DOHH2 (cell line): Measurements from ENCODE around the gene DMD.

ENCODE experiments used
- H3F3A ChIP-seq: fragments of 200-600 bp; sonication (generic), shearing (Covaris generic); 2 replicates; pipeline ENCODE4 v1.6.0; 2016; ENCODE audit warnings: antibody characterized with exemption, mild to moderate bottlenecking; ENCODE audit not compliant: control insufficient read depth, insufficient read depth
- H3K27ac ChIP-seq: fragments of 200-600 bp; sonication (generic); 2 replicates; pipeline ENCODE4 v1.5.1; 2014; ENCODE audit warnings: low read depth, mild to moderate bottlenecking, low read length, moderate library complexity
- H3K27me3 ChIP-seq: fragments of 200-600 bp; sonication (generic); 2 replicates; pipeline ENCODE4 v1.6.1; 2014; ENCODE audit warnings: mild to moderate bottlenecking, low read length, mixed read lengths; ENCODE audit not compliant: control insufficient read depth
- H3K36me3 ChIP-seq: fragments of 200-600 bp; sonication (generic); 2 replicates; pipeline ENCODE4 v1.6.1; 2014; ENCODE audit warnings: mild to moderate bottlenecking, low read length, moderate library complexity, mixed read lengths; ENCODE audit not compliant: control insufficient read depth
- H3K4me1 ChIP-seq: fragments of 200-600 bp; sonication (generic); 2 replicates; pipeline ENCODE4 v1.6.1; 2014; ENCODE audit warnings: mild to moderate bottlenecking, low read length, mixed read lengths; ENCODE audit not compliant: control insufficient read depth
- H3K4me2 ChIP-seq: fragments of 200-600 bp; sonication (generic); 2 replicates; pipeline ENCODE4 v1.6.0; 2014; ENCODE audit warnings: mild to moderate bottlenecking, low read length, moderate library complexity
- H3K4me3 ChIP-seq: fragments of 200-600 bp; sonication (generic); 2 replicates; pipeline ENCODE4 v1.5.1; 2014; ENCODE audit warnings: mild to moderate bottlenecking, low read length, mixed read lengths
- H3K79me2 ChIP-seq: fragments of 200-600 bp; sonication (generic); 2 replicates; pipeline ENCODE4 v1.6.1; 2014; ENCODE audit warnings: mild to moderate bottlenecking, low read length, mixed read lengths; ENCODE audit not compliant: control insufficient read depth
- H3K9me2 ChIP-seq: fragments of 200-600 bp; sonication (generic); replicated peaks from 2 replicates; pipeline ENCODE4 v1.6.1; 2014; ENCODE audit warnings: mild to moderate bottlenecking, low read length, mixed read lengths; ENCODE audit not compliant: control insufficient read depth
- H3K9me3 ChIP-seq: fragments of 200-600 bp; sonication (generic); 2 replicates; pipeline ENCODE4 v1.6.1; 2014; ENCODE audit warnings: antibody characterized with exemption, low read length, mixed read lengths; ENCODE audit not compliant: control insufficient read depth, insufficient read depth
- H4K20me1 ChIP-seq: fragments of 200-600 bp; sonication (generic); 2 replicates; pipeline ENCODE4 v1.6.0; 2014; ENCODE audit warnings: low read depth, mild to moderate bottlenecking, antibody characterized with exemption, low read length, moderate library complexity; ENCODE audit not compliant: control insufficient read depth, insufficient read depth
- EZH2phosphoT487 ChIP-seq: fragments of 200-600 bp; sonication (generic); IDR thresholded peaks from 2 replicates; pipeline ENCODE4 v1.6.1; 2017; ENCODE audit warnings: borderline replicate concordance, mild to moderate bottlenecking, antibody characterized with exemption, low read length, moderate library complexity, mixed read lengths
- TF ChIP-seq, protein P1 (sequence below): fragments of 200-600 bp; sonication (generic); IDR thresholded peaks from one replicate; pipeline ENCODE4 v1.5.1; 2014; ENCODE audit warnings: antibody characterized with exemption, mild to moderate bottlenecking, low read depth, low read length; ENCODE audit not compliant: poor library complexity, severe bottlenecking

Gene DMD

DNA sequence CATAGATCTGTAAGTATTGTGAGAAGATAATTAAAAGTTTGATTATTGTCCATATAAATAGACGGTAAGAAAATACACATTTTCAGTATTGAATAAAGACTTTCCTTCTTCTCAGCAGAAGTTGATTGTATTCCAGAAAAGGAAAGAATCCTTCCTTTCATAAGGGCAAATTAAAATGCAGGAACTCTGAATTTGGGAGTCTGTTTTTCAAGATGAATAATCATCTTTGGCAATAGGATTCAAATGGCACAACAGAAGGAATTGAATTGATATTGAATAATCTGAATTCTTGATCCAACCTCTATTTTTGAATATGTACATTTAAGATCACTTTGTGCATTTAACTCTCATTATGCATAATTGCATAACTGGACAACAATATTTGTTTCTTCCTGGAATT, 149.3 kb downstream of the DMD start:
- no peak overlapping the region for H3K4me2 ChIP-seq
- no peaks in the 10 kb centered on the region for H4K20me1 ChIP-seq
- H3K27me3 ChIP-seq = no peaks in the 10 kb centered on the region
- TF ChIP-seq, protein P1, sequence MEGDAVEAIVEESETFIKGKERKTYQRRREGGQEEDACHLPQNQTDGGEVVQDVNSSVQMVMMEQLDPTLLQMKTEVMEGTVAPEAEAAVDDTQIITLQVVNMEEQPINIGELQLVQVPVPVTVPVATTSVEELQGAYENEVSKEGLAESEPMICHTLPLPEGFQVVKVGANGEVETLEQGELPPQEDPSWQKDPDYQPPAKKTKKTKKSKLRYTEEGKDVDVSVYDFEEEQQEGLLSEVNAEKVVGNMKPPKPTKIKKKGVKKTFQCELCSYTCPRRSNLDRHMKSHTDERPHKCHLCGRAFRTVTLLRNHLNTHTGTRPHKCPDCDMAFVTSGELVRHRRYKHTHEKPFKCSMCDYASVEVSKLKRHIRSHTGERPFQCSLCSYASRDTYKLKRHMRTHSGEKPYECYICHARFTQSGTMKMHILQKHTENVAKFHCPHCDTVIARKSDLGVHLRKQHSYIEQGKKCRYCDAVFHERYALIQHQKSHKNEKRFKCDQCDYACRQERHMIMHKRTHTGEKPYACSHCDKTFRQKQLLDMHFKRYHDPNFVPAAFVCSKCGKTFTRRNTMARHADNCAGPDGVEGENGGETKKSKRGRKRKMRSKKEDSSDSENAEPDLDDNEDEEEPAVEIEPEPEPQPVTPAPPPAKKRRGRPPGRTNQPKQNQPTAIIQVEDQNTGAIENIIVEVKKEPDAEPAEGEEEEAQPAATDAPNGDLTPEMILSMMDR = no peak
- no peak for TF ChIP-seq EZH2phosphoT487
- H3K4me3 ChIP-seq = no peak overlapping the region
- H3K9me3 ChIP-seq = no peaks in the 10 kb centered on the region
- no peaks in the 10 kb centered on the region for H3K4me1 ChIP-seq
- H3K9me2 ChIP-seq = no peaks in the 10 kb centered on the region
- no peak overlapping the region for H3K27ac ChIP-seq
- no peaks in the 10 kb centered on the region for H3K36me3 ChIP-seq
- no peaks in the 10 kb centered on the region for H3F3A ChIP-seq
- H3K79me2 ChIP-seq = no peaks in the 10 kb centered on the region

DNA sequence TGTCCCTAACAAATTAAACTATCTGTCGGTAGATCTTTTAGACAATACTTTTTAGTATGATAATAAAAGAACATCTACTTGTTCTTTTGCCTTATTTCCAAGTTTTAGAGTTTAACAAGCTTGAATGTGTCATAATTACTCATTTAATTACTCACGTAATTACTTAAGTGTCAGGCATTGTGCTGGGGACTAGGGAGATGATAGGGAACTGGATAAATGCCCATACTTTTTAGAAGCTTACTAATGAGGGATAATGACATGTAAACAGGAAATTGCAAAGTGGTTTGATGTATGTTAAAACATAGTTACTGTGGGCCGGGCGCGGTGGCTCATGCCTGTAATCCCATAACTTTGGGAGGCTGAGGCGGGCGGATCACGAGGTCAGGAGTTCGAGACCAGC, 158.3 kb downstream of the DMD start:
- H3F3A ChIP-seq = no peaks in the 10 kb centered on the region
- H4K20me1 ChIP-seq = no peaks in the 10 kb centered on the region
- H3K36me3 ChIP-seq = no peaks in the 10 kb centered on the region
- no peaks in the 10 kb centered on the region for H3K9me2 ChIP-seq
- no peak for TF ChIP-seq EZH2phosphoT487
- TF ChIP-seq, protein P1 = no peak
- H3K79me2 ChIP-seq = no peaks in the 10 kb centered on the region
- H3K4me1 ChIP-seq = no peaks in the 10 kb centered on the region
- H3K27ac ChIP-seq = no peak overlapping the region
- H3K27me3 ChIP-seq = no peaks in the 10 kb centered on the region
- H3K4me3 ChIP-seq = no peak overlapping the region
- H3K4me2 ChIP-seq = no peak overlapping the region
- no peaks in the 10 kb centered on the region for H3K9me3 ChIP-seq

DNA sequence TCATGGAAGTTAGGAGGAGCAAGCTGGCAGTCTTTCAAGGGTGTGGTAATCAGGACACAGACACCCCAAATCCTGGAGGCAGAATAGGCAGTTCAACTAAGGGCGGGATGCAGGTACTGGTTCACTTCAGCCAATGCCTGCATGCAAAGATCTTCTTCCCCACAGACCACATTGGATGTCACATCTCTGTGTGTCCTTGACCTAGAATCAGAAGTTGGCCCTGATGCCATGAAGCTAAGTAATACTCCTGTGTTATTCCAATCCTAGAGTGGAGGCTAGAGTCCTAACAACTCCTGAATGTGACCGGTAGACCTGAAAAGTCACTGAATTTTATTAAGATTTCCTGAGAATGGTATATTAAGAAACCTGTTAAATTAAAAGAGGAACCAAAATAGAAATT, 165.5 kb downstream of the DMD start:
- TF ChIP-seq, protein P1 = no peak
- TF ChIP-seq EZH2phosphoT487 = no peak

GRCh38 chrX:33045245-33045644, 166.1 kb downstream of the DMD start:
- TF ChIP-seq, protein P1 = no peak
- no peak for TF ChIP-seq EZH2phosphoT487

More for the DNA sequence above, 165.5 kb downstream of the DMD start:
- Histone ChIP-seq H3K4me2 (no peak overlapping the region), H3F3A (no peaks in the 10 kb centered on the region), H3K27me3 (no peaks in the 10 kb centered on the region), H3K4me3 (no peak overlapping the region), H3K79me2 (no peaks in the 10 kb centered on the region), H3K27ac (no peak overlapping the region), H3K9me2 (no peaks in the 10 kb centered on the region), H3K4me1 (no peaks in the 10 kb centered on the region), H4K20me1 (no peaks in the 10 kb centered on the region), H3K9me3 (no peaks in the 10 kb centered on the region), H3K36me3 (no peaks in the 10 kb centered on the region)

More at GRCh38 chrX:33045245-33045644, 166.1 kb downstream of the DMD start:
- Histone ChIP-seq H3K4me2 (no peak overlapping the region), H3K4me1 (no peaks in the 10 kb centered on the region), H3K4me3 (no peak overlapping the region), H3K79me2 (no peaks in the 10 kb centered on the region), H3K36me3 (no peaks in the 10 kb centered on the region), H4K20me1 (no peaks in the 10 kb centered on the region), H3K27ac (no peak overlapping the region), H3K9me2 (no peaks in the 10 kb centered on the region), H3K9me3 (no peaks in the 10 kb centered on the region), H3K27me3 (no peaks in the 10 kb centered on the region), H3F3A (no peaks in the 10 kb centered on the region)
